HFFc6 (cell line): ENCODE results near the gene AUTS2. TPM values are rescaled to one million over a fixed set of nuclear protein-coding genes. Genes with fewer than 3 reads are reported as not detected.

ENCODE experiments used
- DNase-seq: peaks from one replicate; pipeline ENCODE4 v3.0.0-alpha.2; 2018
- H3K27ac Mint-ChIP-seq: 2 replicates; pipeline ENCODE4 v1.8.0; 2020; ENCODE audit warnings: mild to moderate bottlenecking, mixed read lengths
- H3K27me3 Mint-ChIP-seq: 2 replicates; pipeline ENCODE4 v1.8.0; 2021; ENCODE audit warnings: mild to moderate bottlenecking, moderate library complexity, mixed read lengths; ENCODE audit not compliant: insufficient read depth
- H3K36me3 Mint-ChIP-seq: 2 replicates; pipeline ENCODE4 v1.8.0; 2021; ENCODE audit warnings: low read depth, mixed read lengths
- H3K4me1 Mint-ChIP-seq: 2 replicates; pipeline ENCODE4 v1.8.0; 2020; ENCODE audit warnings: low read depth, mixed read lengths
- H3K4me3 Mint-ChIP-seq: 2 replicates; pipeline ENCODE4 v1.8.0; 2020; ENCODE audit warnings: mild to moderate bottlenecking, moderate library complexity, mixed read lengths
- H3K9me3 Mint-ChIP-seq: 2 replicates; pipeline ENCODE4 v1.8.0; 2020; ENCODE audit warnings: mild to moderate bottlenecking, mixed read lengths
- CTCF ChIP-seq: fragments of 200-600 bp; sonication (generic); IDR thresholded peaks from 2 replicates; pipeline ENCODE4 v1.5.0; 2021; ENCODE audit warnings: antibody characterized with exemption, mild to moderate bottlenecking
- total RNA-seq, 6 experiments: library from RNA; stranded (reverse); fragmentation: NEBNext Ultra II Directional; extraction: Animal tissue kit (Norgen Biotek cat#: 25700); gene quantifications; 2 replicates in 1 of 6; 3 replicates in 5 of 6; pipeline ENCODE4 v1.2.3, GENCODE V29; 2021

Gene AUTS2
- total RNA-seq, 6 experiments from 2014 or later = 0.02 to 0.19 (median 0.16) TPM; not detected in 2

GRCh38 chr7:70694971-70695794, 1096.9 kb downstream of the AUTS2 start:
- TF ChIP-seq CTCF = no peak
- Mint-ChIP-seq H3K4me1 (no peaks in the 10 kb centered on the region), H3K27ac (no peak overlapping the region), H3K27me3 (peaks cover 28% of the 10 kb centered on the region; the same call in 1 of the 2 replicates), H3K36me3 (no peaks in the 10 kb centered on the region; the same call in 1 of the 2 replicates), H3K9me3 (peaks cover 4% of the 10 kb centered on the region; the same call in 1 of the 2 replicates), H3K4me3 (peak overlapping the region; percentile 36)
- DNase-seq = no peak

GRCh38 chr7:70695795-70696083, 1097.5 kb downstream of the AUTS2 start:
- no peak for TF ChIP-seq CTCF
- Mint-ChIP-seq H3K27ac (no peak overlapping the region), H3K4me3 (peak overlapping the region; percentile 36; the same call in 1 of the 2 replicates), H3K36me3 (no peaks in the 10 kb centered on the region; the same call in 1 of the 2 replicates), H3K27me3 (peaks cover 28% of the 10 kb centered on the region; the same call in 1 of the 2 replicates), H3K4me1 (no peaks in the 10 kb centered on the region), H3K9me3 (peaks cover 4% of the 10 kb centered on the region; the same call in 1 of the 2 replicates)
- no peak for DNase-seq

DNA sequence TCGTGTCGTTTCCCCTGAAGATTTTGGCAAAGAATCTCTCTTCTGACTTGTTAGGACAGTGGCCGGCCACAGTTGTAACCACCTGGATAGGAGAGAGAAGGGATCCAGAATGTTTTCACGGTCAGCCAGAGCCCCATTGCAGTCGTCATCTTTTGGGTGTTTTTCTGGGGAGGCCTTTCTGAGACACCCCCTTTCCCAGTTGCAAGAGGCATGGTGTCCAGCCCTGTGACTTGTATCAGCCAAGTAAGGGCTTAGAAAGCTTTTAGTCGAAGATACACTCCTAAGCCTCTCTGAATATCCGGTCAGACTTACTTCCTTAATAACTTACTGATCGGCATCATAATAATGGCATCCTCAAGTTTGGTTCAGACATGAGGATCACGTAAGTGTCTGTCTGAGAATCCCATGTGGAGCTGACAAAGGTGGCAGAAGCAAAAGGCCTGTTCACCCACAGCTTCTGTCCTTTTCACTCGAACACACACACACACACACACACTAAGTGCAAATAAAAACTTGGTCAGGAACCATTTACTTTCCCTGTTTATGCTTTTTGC, 1098.0 kb downstream of the AUTS2 start:
- Mint-ChIP-seq H3K4me1 (no peaks in the 10 kb centered on the region), H3K27ac (no peak overlapping the region), H3K9me3 (peaks cover 4% of the 10 kb centered on the region; the same call in 1 of the 2 replicates), H3K27me3 (peaks cover 28% of the 10 kb centered on the region; the same call in 1 of the 2 replicates), H3K4me3 (no peak overlapping the region), H3K36me3 (no peaks in the 10 kb centered on the region; the same call in 1 of the 2 replicates)
- no peak for TF ChIP-seq CTCF
- no peak for DNase-seq

- no peaks in the 10 kb centered on the region; the same call in 1 of the 2 replicates for H3K36me3 Mint-ChIP-seq
- peaks cover under 1% of the 10 kb centered on the region; the same call in 1 of the 2 replicates for H3K9me3 Mint-ChIP-seq
- no peak overlapping the region for H3K4me3 Mint-ChIP-seq
- no peaks in the 10 kb centered on the region for H3K4me1 Mint-ChIP-seq
- H3K27ac Mint-ChIP-seq = no peak overlapping the region
- peak; percentile 78 for TF ChIP-seq CTCF
- peak; percentile 25 for DNase-seq
- peaks cover 23% of the 10 kb centered on the region; the same call in 1 of the 2 replicates for H3K27me3 Mint-ChIP-seq
These were observed 1100.1 kb downstream of the AUTS2 start for GRCh38 chr7:70698219-70698832.

- Mint-ChIP-seq H3K27ac (no peak overlapping the region), H3K27me3 (peaks cover 20% of the 10 kb centered on the region; the same call in 1 of the 2 replicates), H3K36me3 (no peaks in the 10 kb centered on the region), H3K4me1 (no peaks in the 10 kb centered on the region), H3K4me3 (no peak overlapping the region), H3K9me3 (no peaks in the 10 kb centered on the region)
- TF ChIP-seq CTCF = no peak
- no peak for DNase-seq
These were observed 1101.0 kb downstream of the AUTS2 start for GRCh38 chr7:70699271-70699670.
